Daoy (cell line): ENCODE data around the gene PHLDB2. TPM values are rescaled to one million over a fixed set of nuclear protein-coding genes. Genes with fewer than 3 reads are reported as not detected.

Experiments used
- DNase-seq: peaks from one replicate; pipeline ENCODE4 v3.0.0-alpha.2; 2015; ENCODE audit warnings: low read depth
- total RNA-seq: library from RNA; depleted of rRNA; stranded (reverse); fragments of >200 nt; shearing (Covaris generic); gene quantifications from 2 replicates; pipeline ENCODE4 v1.2.3, GENCODE V29; 2014

Gene PHLDB2
- total RNA-seq, 1 experiment from 2014 or later = 73.2 TPM

DNA sequence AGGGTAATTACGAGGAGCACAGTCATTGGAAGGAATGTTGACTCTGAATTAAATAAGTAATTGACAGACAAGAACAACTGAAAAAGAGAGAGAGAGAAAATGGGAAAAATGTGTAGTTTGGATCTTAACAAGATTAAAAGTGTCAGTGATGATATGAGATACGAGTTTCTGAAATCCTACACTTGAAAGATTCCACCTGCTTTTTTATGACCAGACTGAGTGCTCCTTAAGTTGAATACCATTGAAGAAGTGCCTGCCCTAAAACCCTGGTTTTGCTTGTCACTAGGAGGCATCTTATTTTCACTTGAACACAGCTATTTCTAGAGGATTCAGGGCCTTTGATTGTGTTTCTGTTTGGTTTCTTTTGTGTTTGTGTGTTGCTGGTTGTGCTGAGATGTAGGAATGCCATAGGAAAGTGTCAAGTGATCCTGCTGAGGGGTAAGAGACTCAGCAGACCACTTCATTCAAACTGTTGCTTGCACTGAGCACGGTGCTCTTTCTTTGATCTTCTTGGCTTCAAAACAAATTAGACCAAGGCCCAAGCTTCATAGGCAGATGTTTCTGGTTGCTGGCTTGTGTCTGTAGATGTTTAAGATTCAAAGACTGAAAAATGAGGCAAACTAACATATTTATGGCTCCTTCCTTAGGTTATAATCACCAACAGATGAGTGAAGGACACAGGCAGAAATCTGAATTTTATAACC is 102.5 kb downstream of the PHLDB2 start:
- DNase-seq = no peak

DNA sequence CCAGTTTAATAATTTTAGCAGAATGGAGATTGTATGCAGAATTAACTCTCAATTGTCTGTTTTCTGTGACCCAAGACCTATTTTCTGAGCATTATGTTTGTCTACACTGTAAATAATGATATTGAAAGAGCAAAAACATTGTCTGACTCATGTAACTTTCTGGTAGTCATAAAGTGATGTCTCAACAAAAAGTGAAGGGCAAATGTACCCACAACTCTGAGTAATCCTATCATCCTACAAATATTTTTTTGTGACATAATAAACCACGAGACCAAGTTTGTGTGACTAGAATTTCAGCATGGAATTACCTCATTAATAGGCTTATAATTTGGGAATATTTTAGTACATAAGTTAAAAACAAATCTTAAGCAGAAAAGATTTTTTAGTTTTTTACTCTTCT is 104.4 kb downstream of the PHLDB2 start:
- DNase-seq = peak; percentile 47

DNA sequence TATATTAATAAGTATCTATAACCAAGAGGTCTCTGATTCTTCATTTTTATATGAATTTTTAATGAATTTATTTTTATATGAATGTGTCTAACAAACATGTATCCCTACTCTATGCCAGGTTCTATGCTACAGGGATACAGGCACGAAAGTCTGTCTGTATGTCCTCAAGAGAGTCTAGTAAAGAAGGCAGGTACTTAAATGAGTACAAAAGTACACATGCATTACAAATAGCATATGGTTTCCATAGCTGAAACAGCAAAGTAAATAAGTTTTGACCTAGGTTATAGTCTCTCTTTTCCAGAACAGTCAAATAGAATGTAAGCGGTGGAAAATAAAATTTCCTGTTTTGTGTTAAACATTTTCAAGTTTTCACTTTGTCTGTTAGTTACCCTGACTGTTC is 106.4 kb downstream of the PHLDB2 start:
- DNase-seq = no peak

DNA sequence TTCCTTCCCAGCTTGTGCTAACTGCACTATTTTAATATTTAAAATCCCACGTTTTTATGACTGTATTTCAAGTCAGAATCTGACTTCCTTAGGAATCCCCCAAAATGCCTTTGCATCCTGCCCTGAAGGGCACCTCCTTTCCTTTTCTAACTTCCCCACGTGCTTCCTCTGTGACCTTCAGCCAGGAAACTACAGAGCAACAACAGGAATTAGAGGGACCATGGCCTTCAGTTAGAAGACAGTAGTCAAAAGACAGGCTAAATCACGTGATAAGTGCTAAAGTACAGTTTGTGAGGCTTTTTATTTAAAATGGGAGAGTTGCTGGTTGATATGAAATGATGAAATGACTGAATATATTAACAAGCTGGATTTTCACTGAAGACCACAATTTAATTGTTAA is 108.0 kb downstream of the PHLDB2 start:
- DNase-seq = no peak

DNA sequence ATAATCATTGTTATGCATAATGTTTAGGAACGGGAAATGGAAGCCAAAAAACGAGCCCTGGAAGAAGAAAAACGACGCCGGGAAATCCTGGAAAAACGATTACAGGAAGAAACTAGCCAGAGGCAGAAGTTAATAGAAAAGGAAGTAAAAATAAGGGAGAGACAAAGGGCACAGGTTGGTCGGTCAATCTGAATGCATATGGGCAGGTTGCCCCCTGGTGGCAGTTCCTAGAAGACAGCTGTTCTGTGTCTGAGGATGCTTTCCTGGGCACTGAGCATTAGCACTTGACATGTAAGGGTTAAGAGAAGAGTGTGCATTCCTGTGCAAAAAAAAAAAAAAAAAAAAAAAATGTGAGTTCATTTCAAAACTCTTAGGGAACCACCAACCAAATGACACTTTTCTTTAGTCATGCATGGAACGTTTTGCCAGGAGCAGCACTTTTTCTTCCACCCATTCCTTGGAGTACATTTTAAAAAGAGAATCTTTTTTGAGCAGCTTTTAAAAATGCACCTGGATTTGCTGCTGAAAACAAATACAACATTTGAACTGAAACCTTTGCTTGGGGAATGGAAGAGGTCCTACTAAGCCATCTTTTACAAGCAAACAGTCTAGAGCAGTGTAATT is 108.7 kb downstream of the PHLDB2 start:
- DNase-seq = peak; percentile 84

DNA sequence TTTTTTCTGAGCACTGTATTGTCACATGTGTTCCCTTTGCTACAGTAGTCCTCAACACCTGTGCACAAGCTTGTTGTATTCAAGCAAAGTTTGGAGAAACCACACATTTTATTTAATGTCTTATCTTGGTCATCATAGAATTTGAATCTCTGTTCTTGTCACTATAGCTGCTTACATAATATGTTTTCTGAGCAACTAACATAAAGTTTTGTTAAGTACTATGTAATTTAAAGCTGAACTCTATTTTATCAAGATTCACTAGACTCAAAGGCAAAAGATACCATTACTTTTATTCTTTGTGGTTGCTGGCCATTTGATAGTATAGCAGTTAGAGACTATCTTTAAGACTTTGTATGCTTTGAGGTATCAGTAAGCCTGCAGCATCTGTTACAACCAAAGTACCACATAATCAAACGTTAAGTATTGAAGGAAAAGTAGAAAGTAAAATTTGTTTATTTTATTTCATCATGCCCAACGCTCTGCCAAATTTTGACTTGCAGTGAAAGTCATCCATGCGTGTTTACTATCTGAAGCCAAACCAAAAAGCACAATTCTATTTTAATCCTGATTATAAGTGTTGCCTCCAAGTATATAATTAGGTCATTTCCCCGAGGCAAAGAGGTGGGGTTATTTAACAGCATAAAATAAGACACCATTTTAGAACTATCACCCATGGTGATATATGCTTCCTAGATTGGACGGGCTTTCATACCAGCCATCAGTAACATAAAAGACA is 109.4 kb downstream of the PHLDB2 start:
- no peak for DNase-seq

DNA sequence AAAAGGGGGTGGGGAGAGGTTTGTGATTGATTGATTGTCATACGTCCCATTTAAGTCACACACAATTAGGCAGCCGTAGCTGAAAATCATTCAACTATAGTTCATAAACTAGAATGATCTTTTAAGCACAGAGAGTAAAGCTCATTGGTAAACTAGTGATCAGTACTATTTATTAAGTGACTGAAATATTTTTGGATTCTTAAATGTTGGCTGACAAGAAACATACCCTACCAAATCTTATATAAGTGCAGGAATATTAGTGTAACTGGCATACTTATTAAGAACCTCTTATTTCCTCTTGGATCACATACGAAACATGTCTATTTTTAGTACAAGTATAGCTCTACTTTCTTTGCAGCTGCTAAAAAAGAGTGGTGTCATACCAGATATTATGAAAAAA is 111.3 kb downstream of the PHLDB2 start:
- DNase-seq = no peak

DNA sequence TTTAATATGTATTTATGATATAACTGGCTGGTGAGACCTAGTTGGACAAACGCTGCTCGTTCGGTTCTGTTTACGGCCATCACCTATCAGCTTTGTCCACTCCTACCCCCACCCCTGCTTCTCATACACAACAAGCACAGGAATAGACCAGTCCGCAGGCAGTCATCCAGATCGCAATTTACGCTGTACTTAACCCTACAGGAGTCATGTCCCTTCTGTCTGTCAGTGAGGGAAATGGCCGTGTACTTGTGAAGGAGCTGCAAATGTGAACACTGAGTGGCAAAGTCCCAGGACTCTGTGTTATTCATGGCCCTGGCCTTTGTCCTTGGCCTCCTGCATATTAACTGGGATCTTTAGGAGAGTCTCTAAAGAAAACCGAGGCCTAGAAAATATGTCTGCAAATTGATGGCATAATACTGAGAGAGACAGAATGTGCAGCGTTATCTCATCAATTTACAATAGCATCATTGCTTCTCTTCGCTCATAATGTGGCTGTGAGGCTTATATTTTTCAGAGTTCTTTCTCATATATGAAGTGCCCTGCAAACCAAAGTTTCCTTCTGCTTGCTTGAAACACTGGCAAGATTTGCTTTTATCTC is 112.6 kb downstream of the PHLDB2 start:
- DNase-seq = no peak

DNA sequence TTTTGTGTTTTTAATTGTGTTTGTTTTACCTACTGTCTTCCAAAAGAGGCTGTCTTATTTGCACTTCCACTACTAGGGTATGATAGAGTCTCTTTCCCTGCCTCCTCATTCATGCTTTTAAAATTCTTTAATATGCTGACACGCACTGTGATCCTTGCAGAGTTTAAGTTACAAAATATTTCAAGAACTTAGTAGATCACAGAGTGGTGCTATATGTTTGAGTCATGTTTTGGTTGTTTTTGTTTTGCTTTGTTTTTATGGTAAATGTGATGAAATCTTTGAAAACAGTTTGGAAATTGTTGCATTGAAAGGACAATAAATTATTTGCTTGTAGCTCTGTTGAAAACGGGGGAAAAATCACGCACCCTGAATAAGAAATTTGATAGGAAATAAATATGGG is 113.8 kb downstream of the PHLDB2 start:
- no peak for DNase-seq

DNA sequence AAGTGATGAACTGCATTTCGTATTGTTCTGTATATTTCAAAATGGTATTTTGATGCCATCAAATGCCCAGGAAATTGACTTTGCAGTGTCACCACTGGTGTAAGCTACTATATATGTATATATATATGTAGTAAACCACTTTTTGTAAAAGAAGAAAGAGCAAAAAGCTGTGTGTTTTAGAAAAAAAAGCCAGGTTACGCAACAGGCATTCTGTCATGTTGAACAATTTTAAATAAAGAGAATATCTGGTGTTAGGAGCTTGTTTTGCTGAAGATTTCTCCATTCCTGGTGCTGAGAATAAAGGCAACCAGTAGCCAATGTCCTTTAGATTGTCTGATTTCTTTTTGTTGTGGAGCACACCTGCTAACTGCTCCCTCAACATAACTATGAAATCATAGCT is 116.1 kb downstream of the PHLDB2 start:
- no peak for DNase-seq

DNA sequence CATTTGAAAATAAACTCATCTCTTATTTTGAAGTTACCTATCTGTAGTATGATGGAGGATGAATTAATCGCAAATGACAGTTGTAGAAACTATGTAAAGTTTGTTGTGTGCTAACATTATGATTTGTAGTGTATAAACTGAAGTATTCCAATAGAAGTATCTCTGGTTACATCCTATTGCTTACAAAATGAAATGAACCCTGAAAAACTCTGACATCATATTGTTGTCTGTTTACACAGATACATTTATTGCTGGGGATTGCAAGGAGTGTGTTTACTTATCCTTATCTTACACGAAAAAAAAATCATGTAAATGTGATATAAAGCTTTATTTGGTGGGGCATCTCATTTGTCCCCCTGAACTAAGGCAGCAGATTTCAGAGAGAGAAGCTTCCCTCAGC is 117.2 kb downstream of the PHLDB2 start:
- DNase-seq = no peak

DNA sequence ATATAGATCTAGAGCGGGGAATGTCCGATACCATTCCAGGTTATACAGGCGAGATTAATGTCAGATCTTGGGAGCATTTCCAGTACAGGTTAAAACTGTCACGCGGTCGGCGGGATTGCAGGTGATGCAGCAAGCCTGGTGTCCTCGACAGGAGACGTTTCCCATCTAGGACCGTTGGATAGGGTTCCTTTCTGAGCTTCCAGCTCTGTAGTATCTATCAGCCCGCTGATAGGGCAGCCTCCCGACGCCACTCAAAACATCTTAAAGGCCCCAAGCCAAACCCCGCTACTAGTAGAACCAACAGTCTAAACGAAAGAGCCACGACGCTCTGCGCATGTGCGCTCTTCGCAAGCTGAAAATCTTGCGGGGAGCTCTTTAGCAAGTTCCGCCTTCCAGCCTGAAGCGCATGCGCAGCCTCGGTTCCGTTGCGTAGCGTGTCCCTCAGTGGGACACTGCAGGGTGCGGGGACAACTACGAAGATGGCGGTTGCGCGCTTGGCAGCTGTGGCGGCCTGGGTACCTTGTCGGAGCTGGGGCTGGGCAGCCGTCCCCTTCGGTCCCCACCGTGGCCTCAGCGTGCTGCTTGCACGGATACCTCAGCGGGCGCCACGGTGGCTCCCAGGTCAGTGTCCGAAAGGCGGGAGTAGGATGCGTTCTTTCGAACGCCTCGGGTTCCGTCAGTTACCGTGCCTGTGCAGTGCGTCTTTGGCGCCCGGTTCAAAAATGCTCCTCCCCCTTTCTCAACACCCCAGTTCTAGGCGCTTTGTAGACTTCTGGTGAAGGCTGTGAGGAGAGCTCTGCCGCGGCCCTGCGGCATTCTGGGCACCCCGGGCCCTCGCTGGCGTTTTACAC is 119.7 kb downstream of the PHLDB2 start, which contains the start of gene ABHD10:
Gene ABHD10 (plus strand): TSS at position 444 of the 851 bp plus-strand sequence. CDS start 36 bp downstream, at position 480.
- peak; percentile 99 for DNase-seq

DNA sequence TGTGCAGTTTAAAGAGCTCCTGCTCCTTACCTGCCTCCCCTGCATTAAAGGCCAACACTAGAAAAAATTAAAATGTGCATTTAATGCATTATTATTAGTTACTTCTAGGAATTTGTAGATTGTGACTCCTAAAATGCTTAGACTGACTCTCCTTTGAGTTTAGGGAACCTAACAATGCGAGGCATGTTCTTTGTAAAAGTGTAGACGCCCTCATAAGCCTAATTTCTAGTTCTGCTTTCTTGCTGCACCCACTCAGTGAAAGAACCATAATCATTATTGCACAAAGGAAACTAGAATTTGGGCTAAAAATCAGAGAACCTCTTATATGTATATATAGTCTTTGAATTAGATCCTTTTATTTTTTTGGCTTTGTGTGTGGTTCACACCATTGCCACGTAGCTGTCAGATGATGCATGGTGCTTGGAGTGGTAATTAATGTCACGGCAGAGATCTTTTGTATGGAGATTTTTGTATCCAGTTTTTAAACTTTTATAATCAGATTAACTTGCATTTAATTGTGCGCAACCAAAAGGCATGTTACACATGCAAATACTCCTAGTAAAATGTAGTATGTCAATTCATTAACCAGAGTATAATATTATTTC is 120.5 kb downstream of the PHLDB2 start:
- DNase-seq = peak; percentile 21

DNA sequence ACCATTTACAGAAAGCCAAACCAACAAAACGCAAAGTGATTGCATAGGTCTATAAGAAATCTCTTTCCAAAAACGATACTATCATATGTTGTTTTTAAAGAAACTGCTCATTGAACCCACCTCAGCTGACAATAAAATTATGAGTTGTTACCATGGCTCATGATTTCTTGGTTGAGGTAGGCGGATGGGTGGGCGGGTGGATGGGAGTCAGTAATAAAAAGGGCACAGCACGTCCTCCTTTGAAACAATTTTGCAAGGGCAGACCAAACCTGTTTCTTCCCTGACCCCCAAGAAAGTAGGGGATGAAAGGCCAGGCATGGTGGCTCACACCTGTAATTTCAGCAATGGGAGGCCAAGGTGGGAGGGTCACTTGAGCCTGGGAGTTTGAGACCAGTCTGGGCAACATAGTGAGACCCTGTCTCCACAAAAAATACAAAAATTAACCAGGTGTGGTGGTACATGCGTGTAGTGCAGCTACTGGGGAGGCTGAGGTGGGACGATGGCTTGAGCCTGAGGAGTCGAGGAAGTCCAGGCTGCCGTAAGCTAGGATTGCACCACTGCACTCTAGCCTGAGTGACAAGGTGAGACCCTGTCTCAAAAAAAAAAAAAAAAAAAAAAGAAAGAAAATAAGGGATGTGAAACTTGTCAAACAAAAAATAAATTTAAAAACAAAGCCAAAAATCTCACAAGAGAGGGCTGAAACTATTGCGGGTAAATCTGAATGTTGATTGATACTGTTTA is 121.8 kb downstream of the PHLDB2 start:
- no peak for DNase-seq

DNA sequence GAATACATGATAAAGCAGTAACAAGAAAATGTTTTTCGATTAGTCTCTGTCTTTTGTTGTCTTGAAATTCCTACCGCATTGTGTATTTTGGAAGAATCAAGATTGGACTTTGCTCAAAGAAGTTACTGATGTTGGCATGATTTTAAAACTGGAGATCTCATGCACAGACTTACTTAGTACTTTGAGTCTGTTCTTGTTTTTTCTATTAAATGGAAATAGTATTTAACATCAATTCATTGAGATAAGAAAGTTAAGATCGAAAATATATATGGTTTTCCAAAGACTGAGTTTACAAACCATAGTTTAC is 122.3 kb downstream of the PHLDB2 start:
- DNase-seq = no peak

DNA sequence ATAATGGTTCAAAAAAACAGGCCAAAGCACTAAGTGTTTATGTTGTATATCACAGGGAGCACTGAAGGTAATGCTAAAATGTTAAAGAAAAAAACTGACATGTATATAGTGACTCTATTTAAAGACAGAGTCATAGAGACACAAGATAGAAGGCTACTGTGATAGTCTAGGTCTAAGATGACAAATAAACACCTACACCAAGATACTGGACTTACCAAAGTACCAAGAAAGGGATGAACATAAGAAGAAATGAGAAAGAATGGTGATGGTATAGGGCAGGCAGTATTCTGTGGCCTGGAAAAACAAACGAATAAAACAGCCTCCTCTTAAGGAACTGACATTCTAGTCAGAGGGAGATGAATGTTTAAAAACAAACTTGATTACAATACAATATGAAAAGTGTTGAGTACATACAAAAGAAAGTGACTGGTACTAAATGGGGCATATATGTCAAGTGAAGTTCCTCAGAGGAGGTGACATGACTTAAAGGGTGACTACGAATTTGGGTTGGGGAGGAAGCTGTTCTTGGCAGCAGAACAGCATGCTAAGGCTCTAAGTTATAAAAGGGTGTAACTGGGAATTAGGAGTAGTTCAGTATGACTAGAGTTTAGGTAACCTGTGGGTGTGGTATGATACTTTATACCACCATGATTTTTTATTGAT is 125.7 kb downstream of the PHLDB2 start:
- DNase-seq = no peak

DNA sequence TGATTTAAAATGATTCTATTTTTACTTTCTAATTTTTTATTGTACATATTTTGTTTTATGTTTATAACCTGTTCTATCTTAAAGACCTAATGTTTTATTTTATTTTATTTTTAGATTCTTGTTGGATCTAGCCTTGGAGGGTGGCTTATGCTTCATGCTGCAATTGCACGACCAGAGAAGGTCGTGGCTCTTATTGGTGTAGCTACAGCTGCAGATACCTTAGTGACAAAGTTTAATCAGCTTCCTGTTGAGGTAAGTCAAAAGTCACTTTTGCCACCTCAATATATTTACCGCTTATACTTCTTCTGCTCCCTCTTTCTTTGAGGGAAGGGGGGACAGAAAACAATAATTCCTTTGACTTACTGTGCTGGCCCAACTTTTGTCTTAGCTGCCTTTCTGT is 127.7 kb downstream of the PHLDB2 start:
- DNase-seq = no peak

DNA sequence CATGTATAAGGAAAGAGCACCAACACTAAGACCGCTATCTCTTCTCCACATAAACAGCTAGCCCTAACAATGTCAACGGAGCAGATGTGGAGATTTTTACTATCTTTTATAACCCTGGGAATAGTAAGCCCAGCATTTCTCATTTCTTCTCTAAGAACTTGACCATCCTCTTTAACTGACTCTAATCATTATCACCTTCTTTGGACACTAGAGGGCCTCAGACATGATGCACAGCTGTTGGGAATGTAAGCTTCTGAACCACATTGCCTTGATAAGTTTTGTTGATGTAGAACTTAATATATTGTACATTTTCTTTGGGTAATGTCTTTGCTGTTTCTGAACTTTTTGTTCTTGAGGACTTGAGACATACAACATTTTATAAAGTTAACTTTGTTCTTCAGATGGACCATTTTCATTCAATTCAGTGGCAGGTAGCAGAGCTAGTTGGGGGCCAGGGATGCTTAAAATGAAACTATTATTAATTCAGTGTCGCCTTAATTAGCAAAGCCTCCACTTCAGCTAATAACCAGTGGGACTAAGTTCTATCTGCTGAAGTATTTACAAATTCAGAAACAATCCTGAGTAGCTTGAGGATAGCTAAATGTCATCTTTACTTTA is 130.1 kb downstream of the PHLDB2 start:
- DNase-seq = peak; percentile 46

DNA sequence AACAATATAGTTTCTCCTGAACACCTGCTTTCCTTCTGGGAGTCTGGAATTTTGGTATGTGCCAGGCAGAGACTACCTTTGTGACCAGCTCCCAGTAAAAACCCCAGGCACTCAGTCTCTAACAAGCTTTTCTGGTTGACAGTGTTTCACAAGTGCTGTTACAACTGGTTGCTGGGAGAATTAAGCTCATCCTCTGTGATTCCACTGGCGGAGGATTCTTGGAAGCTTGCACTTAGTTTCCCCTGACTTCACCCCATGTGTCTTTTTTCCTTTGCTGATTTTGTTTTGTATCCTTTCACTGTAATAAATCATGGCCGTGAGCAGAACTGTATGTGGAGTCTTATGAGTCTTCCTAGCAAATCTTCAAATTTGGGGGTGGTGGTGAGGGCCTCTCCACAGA is 134.0 kb downstream of the PHLDB2 start:
- DNase-seq = no peak
